ENCODE results near the gene TMEM121B. TPM values are rescaled to one million over a fixed set of nuclear protein-coding genes. Genes with fewer than 3 reads are reported as not detected.

Gene TMEM121B
- total and polyA plus RNA-seq, 2 of the 13 experiments (the other 11 are each of a cell fraction or from before 2014, with no cell fraction given) = not detected

DNA sequence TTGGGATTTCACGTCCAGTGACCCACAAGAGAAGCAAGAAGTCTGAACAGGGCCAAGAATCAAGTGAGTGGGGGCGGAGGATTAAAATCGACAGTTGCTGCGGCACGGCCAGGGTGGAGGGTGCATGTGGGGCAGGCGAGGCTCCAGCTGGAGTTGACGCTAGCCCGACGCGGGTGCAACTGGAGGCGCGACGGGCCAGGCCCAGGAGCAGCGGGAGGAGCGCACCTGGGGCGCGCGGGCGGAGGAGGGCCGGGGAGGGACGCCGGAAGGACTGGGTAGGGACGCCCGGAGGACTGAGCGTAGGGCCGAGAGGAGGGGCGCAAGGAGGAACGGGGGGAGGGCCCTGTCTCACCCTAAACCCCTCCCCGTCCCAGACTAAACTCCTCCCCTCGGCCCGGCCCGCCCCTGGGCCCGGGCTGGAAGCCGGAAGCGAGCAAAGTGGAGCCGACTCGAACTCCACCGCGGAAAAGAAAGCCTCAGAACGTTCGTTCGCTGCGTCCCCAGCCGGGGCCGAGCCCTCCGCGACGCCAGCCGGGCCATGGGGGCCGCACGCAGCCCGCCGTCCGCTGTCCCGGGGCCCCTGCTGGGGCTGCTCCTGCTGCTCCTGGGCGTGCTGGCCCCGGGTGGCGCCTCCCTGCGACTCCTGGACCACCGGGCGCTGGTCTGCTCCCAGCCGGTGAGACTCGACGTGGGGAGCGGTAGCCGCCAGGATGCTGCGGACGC is 36.4 kb downstream of the TMEM121B start, which contains the start of gene IL17RA (continued):
- 0 out of 2 replicates have a peak, but pooled peaks have one; percentile 37 for TF ChIP-seq NR2C2 (CRISPR knock-in tag; IDR thresholded peaks at IDR 0.05; ENCODE audit: borderline replicate concordance)
- no peak for TF ChIP-seq IKZF1 (IDR thresholded peaks at IDR 0.05)
- TF ChIP-seq, protein P1, sequence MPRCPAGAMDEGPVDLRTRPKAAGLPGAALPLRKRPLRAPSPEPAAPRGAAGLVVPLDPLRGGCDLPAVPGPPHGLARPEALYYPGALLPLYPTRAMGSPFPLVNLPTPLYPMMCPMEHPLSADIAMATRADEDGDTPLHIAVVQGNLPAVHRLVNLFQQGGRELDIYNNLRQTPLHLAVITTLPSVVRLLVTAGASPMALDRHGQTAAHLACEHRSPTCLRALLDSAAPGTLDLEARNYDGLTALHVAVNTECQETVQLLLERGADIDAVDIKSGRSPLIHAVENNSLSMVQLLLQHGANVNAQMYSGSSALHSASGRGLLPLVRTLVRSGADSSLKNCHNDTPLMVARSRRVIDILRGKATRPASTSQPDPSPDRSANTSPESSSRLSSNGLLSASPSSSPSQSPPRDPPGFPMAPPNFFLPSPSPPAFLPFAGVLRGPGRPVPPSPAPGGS (CRISPR knock-in tag; IDR thresholded peaks at IDR 0.05) = no peak
- TF ChIP-seq, protein P2, sequence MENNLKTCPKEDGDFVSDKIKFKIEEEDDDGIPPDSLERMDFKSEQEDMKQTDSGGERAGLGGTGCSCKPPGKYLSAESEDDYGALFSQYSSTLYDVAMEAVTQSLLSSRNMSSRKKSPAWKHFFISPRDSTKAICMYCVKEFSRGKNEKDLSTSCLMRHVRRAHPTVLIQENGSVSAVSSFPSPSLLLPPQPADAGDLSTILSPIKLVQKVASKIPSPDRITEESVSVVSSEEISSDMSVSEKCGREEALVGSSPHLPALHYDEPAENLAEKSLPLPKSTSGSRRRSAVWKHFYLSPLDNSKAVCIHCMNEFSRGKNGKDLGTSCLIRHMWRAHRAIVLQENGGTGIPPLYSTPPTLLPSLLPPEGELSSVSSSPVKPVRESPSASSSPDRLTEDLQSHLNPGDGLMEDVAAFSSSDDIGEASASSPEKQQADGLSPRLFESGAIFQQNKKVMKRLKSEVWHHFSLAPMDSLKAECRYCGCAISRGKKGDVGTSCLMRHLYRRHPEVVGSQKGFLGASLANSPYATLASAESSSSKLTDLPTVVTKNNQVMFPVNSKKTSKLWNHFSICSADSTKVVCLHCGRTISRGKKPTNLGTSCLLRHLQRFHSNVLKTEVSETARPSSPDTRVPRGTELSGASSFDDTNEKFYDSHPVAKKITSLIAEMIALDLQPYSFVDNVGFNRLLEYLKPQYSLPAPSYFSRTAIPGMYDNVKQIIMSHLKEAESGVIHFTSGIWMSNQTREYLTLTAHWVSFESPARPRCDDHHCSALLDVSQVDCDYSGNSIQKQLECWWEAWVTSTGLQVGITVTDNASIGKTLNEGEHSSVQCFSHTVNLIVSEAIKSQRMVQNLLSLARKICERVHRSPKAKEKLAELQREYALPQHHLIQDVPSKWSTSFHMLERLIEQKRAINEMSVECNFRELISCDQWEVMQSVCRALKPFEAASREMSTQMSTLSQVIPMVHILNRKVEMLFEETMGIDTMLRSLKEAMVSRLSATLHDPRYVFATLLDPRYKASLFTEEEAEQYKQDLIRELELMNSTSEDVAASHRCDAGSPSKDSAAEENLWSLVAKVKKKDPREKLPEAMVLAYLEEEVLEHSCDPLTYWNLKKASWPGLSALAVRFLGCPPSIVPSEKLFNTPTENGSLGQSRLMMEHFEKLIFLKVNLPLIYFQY (CRISPR knock-in tag; IDR thresholded peaks at IDR 0.05; ENCODE audit: borderline replicate concordance) = no peak
- TF ChIP-seq, protein P3, sequence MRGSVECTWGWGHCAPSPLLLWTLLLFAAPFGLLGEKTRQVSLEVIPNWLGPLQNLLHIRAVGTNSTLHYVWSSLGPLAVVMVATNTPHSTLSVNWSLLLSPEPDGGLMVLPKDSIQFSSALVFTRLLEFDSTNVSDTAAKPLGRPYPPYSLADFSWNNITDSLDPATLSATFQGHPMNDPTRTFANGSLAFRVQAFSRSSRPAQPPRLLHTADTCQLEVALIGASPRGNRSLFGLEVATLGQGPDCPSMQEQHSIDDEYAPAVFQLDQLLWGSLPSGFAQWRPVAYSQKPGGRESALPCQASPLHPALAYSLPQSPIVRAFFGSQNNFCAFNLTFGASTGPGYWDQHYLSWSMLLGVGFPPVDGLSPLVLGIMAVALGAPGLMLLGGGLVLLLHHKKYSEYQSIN (CRISPR knock-in tag; IDR thresholded peaks at IDR 0.05; ENCODE audit: borderline replicate concordance) = no peak
- no peak; the same call in 1 of the 2 replicates for TF ChIP-seq ZNF792 (CRISPR knock-in tag; IDR thresholded peaks at IDR 0.05)
- TF ChIP-seq, protein P4, sequence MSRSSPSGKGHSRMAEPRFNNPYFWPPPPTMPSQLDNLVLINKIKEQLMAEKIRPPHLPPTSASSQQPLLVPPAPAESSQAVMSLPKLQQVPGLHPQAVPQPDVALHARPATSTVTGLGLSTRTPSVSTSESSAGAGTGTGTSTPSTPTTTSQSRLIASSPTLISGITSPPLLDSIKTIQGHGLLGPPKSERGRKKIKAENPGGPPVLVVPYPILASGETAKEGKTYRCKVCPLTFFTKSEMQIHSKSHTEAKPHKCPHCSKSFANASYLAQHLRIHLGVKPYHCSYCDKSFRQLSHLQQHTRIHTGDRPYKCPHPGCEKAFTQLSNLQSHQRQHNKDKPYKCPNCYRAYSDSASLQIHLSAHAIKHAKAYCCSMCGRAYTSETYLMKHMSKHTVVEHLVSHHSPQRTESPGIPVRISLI (CRISPR knock-in tag; IDR thresholded peaks at IDR 0.05; ENCODE audit: borderline replicate concordance) = no peak
- TF ChIP-seq, protein P5, sequence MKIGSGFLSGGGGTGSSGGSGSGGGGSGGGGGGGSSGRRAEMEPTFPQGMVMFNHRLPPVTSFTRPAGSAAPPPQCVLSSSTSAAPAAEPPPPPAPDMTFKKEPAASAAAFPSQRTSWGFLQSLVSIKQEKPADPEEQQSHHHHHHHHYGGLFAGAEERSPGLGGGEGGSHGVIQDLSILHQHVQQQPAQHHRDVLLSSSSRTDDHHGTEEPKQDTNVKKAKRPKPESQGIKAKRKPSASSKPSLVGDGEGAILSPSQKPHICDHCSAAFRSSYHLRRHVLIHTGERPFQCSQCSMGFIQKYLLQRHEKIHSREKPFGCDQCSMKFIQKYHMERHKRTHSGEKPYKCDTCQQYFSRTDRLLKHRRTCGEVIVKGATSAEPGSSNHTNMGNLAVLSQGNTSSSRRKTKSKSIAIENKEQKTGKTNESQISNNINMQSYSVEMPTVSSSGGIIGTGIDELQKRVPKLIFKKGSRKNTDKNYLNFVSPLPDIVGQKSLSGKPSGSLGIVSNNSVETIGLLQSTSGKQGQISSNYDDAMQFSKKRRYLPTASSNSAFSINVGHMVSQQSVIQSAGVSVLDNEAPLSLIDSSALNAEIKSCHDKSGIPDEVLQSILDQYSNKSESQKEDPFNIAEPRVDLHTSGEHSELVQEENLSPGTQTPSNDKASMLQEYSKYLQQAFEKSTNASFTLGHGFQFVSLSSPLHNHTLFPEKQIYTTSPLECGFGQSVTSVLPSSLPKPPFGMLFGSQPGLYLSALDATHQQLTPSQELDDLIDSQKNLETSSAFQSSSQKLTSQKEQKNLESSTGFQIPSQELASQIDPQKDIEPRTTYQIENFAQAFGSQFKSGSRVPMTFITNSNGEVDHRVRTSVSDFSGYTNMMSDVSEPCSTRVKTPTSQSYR (CRISPR knock-in tag; IDR thresholded peaks at IDR 0.05; ENCODE audit: borderline replicate concordance) = no peak
- TF ChIP-seq, protein P6, sequence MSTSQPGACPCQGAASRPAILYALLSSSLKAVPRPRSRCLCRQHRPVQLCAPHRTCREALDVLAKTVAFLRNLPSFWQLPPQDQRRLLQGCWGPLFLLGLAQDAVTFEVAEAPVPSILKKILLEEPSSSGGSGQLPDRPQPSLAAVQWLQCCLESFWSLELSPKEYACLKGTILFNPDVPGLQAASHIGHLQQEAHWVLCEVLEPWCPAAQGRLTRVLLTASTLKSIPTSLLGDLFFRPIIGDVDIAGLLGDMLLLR (CRISPR knock-in tag; IDR thresholded peaks at IDR 0.05) = 0 out of 2 replicates have a peak, but pooled peaks have one; percentile 15
- TF ChIP-seq, protein P7, sequence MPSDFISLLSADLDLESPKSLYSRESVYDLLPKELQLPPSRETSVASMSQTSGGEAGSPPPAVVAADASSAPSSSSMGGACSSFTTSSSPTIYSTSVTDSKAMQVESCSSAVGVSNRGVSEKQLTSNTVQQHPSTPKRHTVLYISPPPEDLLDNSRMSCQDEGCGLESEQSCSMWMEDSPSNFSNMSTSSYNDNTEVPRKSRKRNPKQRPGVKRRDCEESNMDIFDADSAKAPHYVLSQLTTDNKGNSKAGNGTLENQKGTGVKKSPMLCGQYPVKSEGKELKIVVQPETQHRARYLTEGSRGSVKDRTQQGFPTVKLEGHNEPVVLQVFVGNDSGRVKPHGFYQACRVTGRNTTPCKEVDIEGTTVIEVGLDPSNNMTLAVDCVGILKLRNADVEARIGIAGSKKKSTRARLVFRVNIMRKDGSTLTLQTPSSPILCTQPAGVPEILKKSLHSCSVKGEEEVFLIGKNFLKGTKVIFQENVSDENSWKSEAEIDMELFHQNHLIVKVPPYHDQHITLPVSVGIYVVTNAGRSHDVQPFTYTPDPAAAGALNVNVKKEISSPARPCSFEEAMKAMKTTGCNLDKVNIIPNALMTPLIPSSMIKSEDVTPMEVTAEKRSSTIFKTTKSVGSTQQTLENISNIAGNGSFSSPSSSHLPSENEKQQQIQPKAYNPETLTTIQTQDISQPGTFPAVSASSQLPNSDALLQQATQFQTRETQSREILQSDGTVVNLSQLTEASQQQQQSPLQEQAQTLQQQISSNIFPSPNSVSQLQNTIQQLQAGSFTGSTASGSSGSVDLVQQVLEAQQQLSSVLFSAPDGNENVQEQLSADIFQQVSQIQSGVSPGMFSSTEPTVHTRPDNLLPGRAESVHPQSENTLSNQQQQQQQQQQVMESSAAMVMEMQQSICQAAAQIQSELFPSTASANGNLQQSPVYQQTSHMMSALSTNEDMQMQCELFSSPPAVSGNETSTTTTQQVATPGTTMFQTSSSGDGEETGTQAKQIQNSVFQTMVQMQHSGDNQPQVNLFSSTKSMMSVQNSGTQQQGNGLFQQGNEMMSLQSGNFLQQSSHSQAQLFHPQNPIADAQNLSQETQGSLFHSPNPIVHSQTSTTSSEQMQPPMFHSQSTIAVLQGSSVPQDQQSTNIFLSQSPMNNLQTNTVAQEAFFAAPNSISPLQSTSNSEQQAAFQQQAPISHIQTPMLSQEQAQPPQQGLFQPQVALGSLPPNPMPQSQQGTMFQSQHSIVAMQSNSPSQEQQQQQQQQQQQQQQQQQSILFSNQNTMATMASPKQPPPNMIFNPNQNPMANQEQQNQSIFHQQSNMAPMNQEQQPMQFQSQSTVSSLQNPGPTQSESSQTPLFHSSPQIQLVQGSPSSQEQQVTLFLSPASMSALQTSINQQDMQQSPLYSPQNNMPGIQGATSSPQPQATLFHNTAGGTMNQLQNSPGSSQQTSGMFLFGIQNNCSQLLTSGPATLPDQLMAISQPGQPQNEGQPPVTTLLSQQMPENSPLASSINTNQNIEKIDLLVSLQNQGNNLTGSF (CRISPR knock-in tag; IDR thresholded peaks at IDR 0.05) = no peak
